BLaER1 treated with 17β-estradiol and CSF1 and Interleukin-3, amounts not matched to agents 10 nM and 100 nM (cell line): ENCODE measurements around the gene SFI1.
"Not testable (repeated sequence)": the region's sequence is repeated elsewhere in the genome, so short reads cannot be mapped to it uniquely, and the experiment has no call there.

Experiments used
- H3K27ac ChIP-seq, 11 experiments: shearing (Covaris generic); formaldehyde crosslinking; 2 replicates each; pipeline ENCODE4 v1.8.1; 2022
- H3K27me3 ChIP-seq, 11 experiments: shearing (Covaris generic); formaldehyde crosslinking; 2 replicates each; pipeline ENCODE4 v1.8.1; 2022
- H3K36me3 ChIP-seq, 11 experiments: shearing (Covaris generic); formaldehyde crosslinking; 2 replicates each; pipeline ENCODE4 v1.8.1; 2022
- H3K4me1 ChIP-seq, 10 experiments: shearing (Covaris generic); formaldehyde crosslinking; 2 replicates each; pipeline ENCODE4 v1.8.1; 2022
- H3K4me2 ChIP-seq, 11 experiments: shearing (Covaris generic); formaldehyde crosslinking; 2 replicates each; pipeline ENCODE4 v1.8.1; 2022
- H3K4me3 ChIP-seq, 10 experiments: shearing (Covaris generic); formaldehyde crosslinking; 2 replicates each; pipeline ENCODE4 v1.8.1; 2022
- H3K9ac ChIP-seq, 11 experiments: shearing (Covaris generic); formaldehyde crosslinking; 2 replicates each; pipeline ENCODE4 v1.8.1; 2022
- H3K9me3 ChIP-seq, 11 experiments: shearing (Covaris generic); formaldehyde crosslinking; replicated peaks in 1 of 11; 2 replicates each; pipeline ENCODE4 v1.8.1; 2022
- H4K20me1 ChIP-seq, 11 experiments: shearing (Covaris generic); formaldehyde crosslinking; 2 replicates each; pipeline ENCODE4 v1.8.1; 2022
- Cebpa-rat ChIP-seq, 11 experiments: shearing (Covaris generic); IDR thresholded peaks; 2 replicates each; pipeline ENCODE4 v1.8.1; 2022

Gene SFI1

DNA sequence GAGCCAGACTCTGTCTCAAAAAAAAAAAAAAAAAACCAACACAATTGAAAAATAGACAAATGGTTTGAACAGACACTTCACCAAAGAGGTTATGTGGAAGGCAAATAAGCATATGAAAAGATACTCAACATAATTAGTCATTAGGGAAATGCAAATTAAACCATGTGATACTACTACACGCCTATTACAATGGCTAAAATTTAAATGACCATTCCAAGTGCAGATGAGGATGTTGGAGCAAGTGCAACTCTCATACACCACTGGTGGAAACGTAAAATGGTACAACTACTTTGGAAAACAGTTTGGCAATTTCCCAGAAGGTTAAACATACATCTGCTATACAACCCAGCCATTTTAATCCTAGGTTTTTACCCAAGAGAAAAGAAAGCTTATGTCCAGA lies 31.0 kb upstream of the SFI1 start:
- H3K9ac ChIP-seq = no peak overlapping the region
- no peaks in the 10 kb centered on the region for H3K9me3 ChIP-seq
- no peaks in the 10 kb centered on the region for H3K27me3 ChIP-seq
- no peaks in the 10 kb centered on the region for H3K4me1 ChIP-seq
- H3K36me3 ChIP-seq = peaks cover 87 to 99% (median 97%) of the 10 kb centered on the region in 11 experiments
- no peak for TF ChIP-seq Cebpa-rat (IDR thresholded peaks at IDR 0.05)
- peaks cover 8 to 49% (median 30%) of the 10 kb centered on the region in 11 experiments; a peak in 17 of 22 replicates for H4K20me1 ChIP-seq
- H3K27ac ChIP-seq = no peak overlapping the region
- no peak overlapping the region for H3K4me2 ChIP-seq
- no peak overlapping the region for H3K4me3 ChIP-seq

DNA sequence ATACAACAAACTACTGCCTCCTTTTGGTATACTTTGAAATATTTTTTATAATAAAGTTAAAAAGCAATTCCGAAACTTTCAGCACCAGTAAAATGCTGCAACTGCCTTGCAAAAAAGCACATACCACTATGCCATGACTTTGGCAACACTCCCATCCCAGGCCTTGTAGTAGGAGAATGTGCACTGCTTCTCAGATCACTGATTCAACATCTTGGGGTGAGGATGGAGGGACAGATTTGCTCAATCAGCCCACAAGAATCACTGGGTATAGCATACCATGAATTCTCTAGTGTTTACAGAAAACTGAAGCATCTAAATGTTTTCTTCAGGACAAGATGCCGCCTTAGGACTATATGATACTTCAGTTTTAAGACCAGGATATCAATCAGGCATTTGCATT lies 21.6 kb upstream of the SFI1 start:
- H3K27me3 ChIP-seq = no peaks in the 10 kb centered on the region
- peaks cover 41 to 90% (median 74%) of the 10 kb centered on the region in 11 experiments; a peak in 21 of 22 replicates for H4K20me1 ChIP-seq
- H3K4me3 ChIP-seq = no peak overlapping the region
- H3K36me3 ChIP-seq = peaks cover 80 to 97% (median 91%) of the 10 kb centered on the region in 11 experiments
- H3K9me3 ChIP-seq = no peaks in the 10 kb centered on the region
- no peak for TF ChIP-seq Cebpa-rat (IDR thresholded peaks at IDR 0.05)
- H3K9ac ChIP-seq = no peak overlapping the region
- peaks cover 0 to 16% (median 2%) of the 10 kb centered on the region in 10 experiments; a peak in 6 of 20 replicates for H3K4me1 ChIP-seq
- no peak overlapping the region for H3K27ac ChIP-seq
- H3K4me2 ChIP-seq = no peak overlapping the region

DNA sequence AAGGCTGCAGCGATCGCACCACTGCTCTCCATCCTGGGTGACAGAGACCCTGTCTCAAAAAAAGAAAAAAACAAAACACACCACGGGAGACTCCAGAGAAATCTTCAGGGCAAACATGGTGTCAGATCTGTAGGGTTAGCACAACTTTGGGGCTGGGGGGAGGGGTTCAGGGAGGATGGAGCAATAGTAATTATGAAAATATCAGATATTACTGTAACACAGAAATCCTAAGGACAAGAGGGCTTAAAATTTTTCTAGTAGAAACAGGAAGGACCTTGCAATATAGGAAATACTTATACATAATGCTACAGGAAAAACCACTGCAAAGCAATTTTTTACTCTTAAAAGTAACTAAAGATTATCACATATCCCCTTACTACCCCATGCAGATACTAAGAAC lies 20.5 kb upstream of the SFI1 start:
- Histone ChIP-seq H4K20me1 (peaks cover 47 to 99% (median 83%) of the 10 kb centered on the region in 11 experiments; a peak in 21 of 22 replicates), H3K4me3 (no peak overlapping the region), H3K27me3 (no peaks in the 10 kb centered on the region), H3K27ac (no peak overlapping the region), H3K4me2 (no peak overlapping the region; a peak in 1 of 22 replicates), H3K9me3 (no peaks in the 10 kb centered on the region), H3K4me1 (peaks cover 0 to 16% (median 2%) of the 10 kb centered on the region in 10 experiments; a peak in 6 of 20 replicates), H3K9ac (no peak overlapping the region), H3K36me3 (peaks cover 80 to 97% (median 91%) of the 10 kb centered on the region in 11 experiments)
- TF ChIP-seq Cebpa-rat (IDR thresholded peaks at IDR 0.05) = no peak

DNA sequence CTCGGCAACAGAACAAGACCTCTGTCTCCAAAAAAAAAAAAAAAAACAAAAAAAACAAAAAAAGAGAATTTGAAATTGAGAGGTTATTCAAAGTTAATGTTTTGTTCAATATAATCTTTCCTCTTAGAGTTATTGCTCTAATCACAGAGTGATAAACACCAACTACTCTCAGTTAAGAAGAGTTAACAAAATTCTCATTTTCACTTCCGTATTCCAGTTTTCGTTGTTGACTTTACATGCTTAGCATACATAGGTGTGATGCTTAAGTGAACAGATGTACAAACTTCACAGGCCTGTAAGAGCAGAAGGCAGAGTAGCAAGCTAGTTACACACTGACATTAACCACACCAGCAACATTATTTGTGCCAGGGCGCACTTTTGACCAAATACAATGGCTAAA lies 19.0 kb upstream of the SFI1 start:
- no peak overlapping the region for H3K4me3 ChIP-seq
- no peak for TF ChIP-seq Cebpa-rat (IDR thresholded peaks at IDR 0.05)
- no peak overlapping the region for H3K9ac ChIP-seq
- H3K36me3 ChIP-seq = peaks cover 82 to 97% (median 91%) of the 10 kb centered on the region in 11 experiments
- no peak overlapping the region for H3K4me2 ChIP-seq
- no peaks in the 10 kb centered on the region for H3K27me3 ChIP-seq
- no peak overlapping the region for H3K27ac ChIP-seq
- peaks cover 48 to 100% (median 92%) of the 10 kb centered on the region in 11 experiments; a peak in 21 of 22 replicates for H4K20me1 ChIP-seq
- peaks cover 0 to 16% (median 2%) of the 10 kb centered on the region in 10 experiments; a peak in 6 of 20 replicates for H3K4me1 ChIP-seq
- no peaks in the 10 kb centered on the region for H3K9me3 ChIP-seq

DNA sequence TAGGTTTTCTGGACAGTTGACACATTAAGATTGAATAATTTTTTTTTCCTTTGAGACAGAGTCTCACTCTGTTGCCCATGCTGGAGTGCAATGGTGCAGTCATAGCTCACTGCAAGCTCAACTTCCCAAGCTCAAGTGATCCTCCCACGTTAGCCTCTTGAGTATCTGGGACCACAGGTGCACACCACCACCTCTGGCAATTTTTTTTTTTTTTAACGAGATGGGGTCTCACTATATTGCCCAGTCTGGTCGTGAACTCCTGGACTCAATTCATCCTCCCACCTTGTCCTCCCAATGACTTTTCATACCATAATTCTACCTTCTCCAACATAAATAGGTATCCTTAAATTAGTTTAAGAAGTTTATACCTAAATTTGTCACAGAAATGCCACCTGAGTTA lies 15.2 kb upstream of the SFI1 start:
- peaks cover 49 to 100% (median 86%) of the 10 kb centered on the region in 11 experiments; a peak in 21 of 22 replicates for H4K20me1 ChIP-seq
- peaks cover 0 to 9% (median 2%) of the 10 kb centered on the region in 10 experiments; a peak in 6 of 20 replicates for H3K4me1 ChIP-seq
- H3K27me3 ChIP-seq = no peaks in the 10 kb centered on the region
- TF ChIP-seq Cebpa-rat (IDR thresholded peaks at IDR 0.05) = no peak
- no peak overlapping the region for H3K4me3 ChIP-seq
- peaks cover 94 to 100% (median 96%) of the 10 kb centered on the region in 11 experiments for H3K36me3 ChIP-seq
- no peaks in the 10 kb centered on the region for H3K9me3 ChIP-seq
- no peak overlapping the region for H3K27ac ChIP-seq
- no peak overlapping the region for H3K9ac ChIP-seq
- H3K4me2 ChIP-seq = no peak overlapping the region

DNA sequence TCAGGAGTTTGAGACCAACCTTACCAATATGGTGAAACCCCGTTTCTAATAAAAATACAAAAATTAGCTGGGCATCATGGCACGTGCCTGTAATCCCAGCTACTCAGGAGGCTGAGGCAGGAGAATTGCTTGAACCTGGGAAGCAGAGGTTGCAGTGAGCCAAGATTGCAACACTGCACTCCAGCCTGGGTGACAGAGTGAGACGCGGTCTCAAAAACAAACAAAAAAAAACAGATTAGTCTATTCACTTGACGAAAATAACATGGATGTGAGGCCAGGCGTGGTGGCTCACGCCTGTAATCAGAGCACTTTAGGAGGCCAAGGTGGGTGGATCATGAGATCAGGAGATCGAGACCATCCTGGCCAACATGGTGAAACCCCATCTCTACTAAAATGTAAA lies 13.9 kb upstream of the SFI1 start:
- not testable (repeated sequence) for H3K9me3 ChIP-seq, H3K27ac ChIP-seq, H3K4me2 ChIP-seq, H3K4me3 ChIP-seq, H3K4me1 ChIP-seq, H3K9ac ChIP-seq, H3K27me3 ChIP-seq
- Histone ChIP-seq H3K36me3 (peaks cover 94 to 100% (median 96%) of the 10 kb centered on the region in 11 experiments), H4K20me1 (peaks cover 37 to 100% (median 76%) of the 10 kb centered on the region in 11 experiments; a peak in 21 of 22 replicates)

DNA sequence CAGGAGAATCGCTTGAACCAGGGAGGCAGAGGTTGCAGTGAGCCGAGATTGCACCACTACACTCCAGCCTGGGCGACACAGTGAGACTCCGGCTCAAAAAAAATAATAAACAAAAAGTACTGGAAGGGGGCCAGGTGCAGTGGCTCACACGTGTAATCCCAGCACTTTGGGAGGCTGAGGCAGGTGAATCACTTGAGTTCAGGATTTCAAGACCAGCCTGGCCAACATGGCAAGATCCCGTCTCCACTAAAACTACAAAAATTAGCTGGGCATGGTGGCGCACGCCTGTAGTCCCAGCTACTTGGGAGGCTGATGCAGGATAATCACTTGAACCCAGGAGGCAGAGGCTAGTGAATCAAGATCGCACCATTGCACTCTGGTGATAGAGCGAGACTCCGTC lies 10.0 kb upstream of the SFI1 start:
- H3K4me2 ChIP-seq, H3K27me3 ChIP-seq, H3K27ac ChIP-seq, H3K4me3 ChIP-seq, H3K9me3 ChIP-seq, H3K9ac ChIP-seq: not testable (repeated sequence)
- peaks cover 22 to 28% (median 24%) of the 10 kb centered on the region in 10 experiments for H3K4me1 ChIP-seq
- peaks cover 64 to 70% (median 67%) of the 10 kb centered on the region in 11 experiments for H3K36me3 ChIP-seq
- H4K20me1 ChIP-seq = peaks cover 13 to 79% (median 47%) of the 10 kb centered on the region in 11 experiments; a peak in 19 of 22 replicates

DNA sequence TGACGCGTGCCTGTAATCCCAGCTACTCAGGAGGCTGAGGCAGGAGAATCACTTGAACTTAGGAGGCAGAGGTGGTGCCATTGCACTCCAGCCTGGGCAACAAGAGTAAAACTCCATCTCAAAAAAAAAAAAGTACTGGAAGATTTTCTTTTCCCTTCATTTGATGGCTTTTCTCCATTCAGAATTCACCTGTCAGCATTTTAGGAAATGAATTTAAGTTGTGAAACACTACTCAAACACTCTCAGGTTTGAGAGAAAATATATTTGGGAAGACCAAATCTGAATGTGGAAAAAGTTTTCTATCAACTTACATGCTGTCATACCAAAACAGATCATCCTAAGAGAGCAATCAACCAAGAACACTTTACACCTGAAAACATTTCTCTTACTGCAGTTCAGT lies 9.4 kb upstream of the SFI1 start:
- Histone ChIP-seq H3K27me3 (no peaks in the 10 kb centered on the region), H3K4me1 (peaks cover 28 to 34% (median 30%) of the 10 kb centered on the region in 10 experiments), H3K4me2 (peak overlapping the region in 3 of 11 experiments; percentile 82 to 90 (median 89); a peak in 4 of 22 replicates), H3K36me3 (peaks cover 58 to 68% (median 62%) of the 10 kb centered on the region in 11 experiments), H3K27ac (no peak overlapping the region), H4K20me1 (peaks cover 13 to 73% (median 42%) of the 10 kb centered on the region in 11 experiments; a peak in 19 of 22 replicates), H3K9me3 (no peaks in the 10 kb centered on the region), H3K9ac (no peak overlapping the region), H3K4me3 (no peak overlapping the region)
- TF ChIP-seq Cebpa-rat (IDR thresholded peaks at IDR 0.05) = no peak

DNA sequence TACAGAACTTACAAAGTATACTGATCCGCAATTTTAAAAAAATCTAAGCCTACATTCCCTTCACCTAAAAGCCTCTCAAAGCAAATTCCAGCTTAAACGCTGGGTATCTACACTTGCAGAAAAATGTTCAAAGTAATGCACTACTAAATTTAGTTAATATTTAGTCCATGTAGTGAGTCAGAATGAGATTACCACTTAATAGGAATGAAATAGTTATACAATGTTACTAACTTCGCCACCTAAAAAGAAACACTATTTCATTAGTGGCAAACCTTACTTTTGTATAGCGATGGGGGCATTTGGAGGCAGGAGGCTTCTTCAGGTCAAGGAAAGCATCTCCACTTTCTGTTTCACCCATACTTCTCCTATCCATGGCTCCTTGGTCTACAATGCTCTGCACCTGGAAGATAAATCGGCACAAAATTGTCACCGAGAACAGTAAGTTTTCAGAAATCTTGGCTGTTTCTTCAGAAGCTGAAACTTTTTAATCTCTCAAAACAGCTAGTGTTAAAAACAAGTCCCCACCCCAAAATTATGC lies 7.9 kb upstream of the SFI1 start:
- Histone ChIP-seq H3K36me3 (peaks cover 44 to 55% (median 47%) of the 10 kb centered on the region in 11 experiments), H3K9me3 (no peaks in the 10 kb centered on the region), H3K9ac (peak overlapping the region; percentile 91 to 98 (median 97)), H3K4me2 (peak overlapping the region; percentile 82 to 98 (median 91)), H3K27ac (peak overlapping the region; percentile 93 to 99 (median 97); a peak in 16 of 22 replicates), H3K27me3 (no peaks in the 10 kb centered on the region), H3K4me1 (peaks cover 29 to 48% (median 32%) of the 10 kb centered on the region in 10 experiments), H3K4me3 (peak overlapping the region; percentile 83 to 99 (median 96)), H4K20me1 (peaks cover 1 to 58% (median 27%) of the 10 kb centered on the region in 11 experiments; a peak in 17 of 22 replicates)
- TF ChIP-seq Cebpa-rat (IDR thresholded peaks at IDR 0.05) = no peak
